GM23248 (cell line): Measurements from ENCODE around the gene PCGF2. TPM values are rescaled to one million over a fixed set of nuclear protein-coding genes. Genes with fewer than 3 reads are reported as not detected.
A peak's percentile ranks its signal among the peaks of the same experiment; 100 is the strongest.

Experiments
- DNase-seq: peaks from one replicate; pipeline ENCODE4 v3.0.0-alpha.2; 2015
- H2AFZ ChIP-seq: fragments of 200-600 bp; sonication (generic); 2 replicates; pipeline ENCODE4 v1.6.1; 2016; ENCODE audit warnings: antibody characterized with exemption
- H3F3A ChIP-seq: fragments of 200-600 bp; sonication (generic); 2 replicates; pipeline ENCODE4 v1.6.1; 2016; ENCODE audit warnings: mild to moderate bottlenecking, antibody characterized with exemption, mixed run types; ENCODE audit not compliant: insufficient read depth
- H3K27ac ChIP-seq: fragments of 200-600 bp; sonication (generic); 2 replicates; pipeline ENCODE4 v1.5.1; 2016; ENCODE audit warnings: mild to moderate bottlenecking
- H3K27me3 ChIP-seq: fragments of 200-600 bp; sonication (generic); replicated peaks from 2 replicates; pipeline ENCODE4 v1.6.1; 2016; ENCODE audit warnings: mild to moderate bottlenecking; ENCODE audit not compliant: insufficient read depth
- H3K36me3 ChIP-seq: fragments of 200-600 bp; sonication (generic); 2 replicates; pipeline ENCODE4 v1.6.1; 2016; ENCODE audit warnings: low read depth, mild to moderate bottlenecking
- H3K4me1 ChIP-seq: fragments of 200-600 bp; sonication (generic); 2 replicates; pipeline ENCODE4 v1.6.1; 2016; ENCODE audit warnings: mild to moderate bottlenecking; ENCODE audit not compliant: insufficient read depth
- H3K4me2 ChIP-seq: fragments of 200-600 bp; sonication (generic); one replicate; pipeline ENCODE4 v1.6.1; 2016; ENCODE audit warnings: mild to moderate bottlenecking; ENCODE audit not compliant: unreplicated experiment
- H3K4me3 ChIP-seq: fragments of 200-600 bp; sonication (generic); 2 replicates; pipeline ENCODE4 v1.5.1; 2016; ENCODE audit warnings: mild to moderate bottlenecking
- H3K79me2 ChIP-seq: fragments of 200-600 bp; sonication (generic); 2 replicates; pipeline ENCODE4 v1.6.1; 2016; ENCODE audit warnings: mild to moderate bottlenecking; ENCODE audit not compliant: insufficient read depth
- H3K9ac ChIP-seq: fragments of 200-600 bp; sonication (generic); 2 replicates; pipeline ENCODE4 v1.6.1; 2016; ENCODE audit warnings: mild to moderate bottlenecking
- H3K9me2 ChIP-seq: fragments of 200-600 bp; sonication (generic); 2 replicates; pipeline ENCODE4 v1.6.1; 2016; ENCODE audit warnings: mixed run types, mild to moderate bottlenecking, moderate library complexity; ENCODE audit not compliant: insufficient read depth
- H3K9me3 ChIP-seq: fragments of 200-600 bp; sonication (generic); one replicate; pipeline ENCODE4 v1.6.1; 2017; ENCODE audit warnings: low read depth
- H4K20me1 ChIP-seq: fragments of 200-600 bp; sonication (generic); 2 replicates; pipeline ENCODE4 v1.6.0; 2016; ENCODE audit not compliant: insufficient read depth
- EZH2 ChIP-seq: fragments of 200-600 bp; sonication (generic); IDR thresholded peaks from 2 replicates; pipeline ENCODE4 v1.6.1; 2018; ENCODE audit warnings: antibody characterized with exemption, mild to moderate bottlenecking; ENCODE audit not compliant: insufficient read depth, poor library complexity, severe bottlenecking
- EZH2phosphoT487 ChIP-seq: fragments of 200-600 bp; sonication (generic); IDR thresholded peaks from 2 replicates; pipeline ENCODE4 v1.6.1; 2018; ENCODE audit warnings: antibody characterized with exemption, moderate library complexity, mild to moderate bottlenecking, low read depth; ENCODE audit not compliant: insufficient read depth
- WGBS, 2 experiments: methylation state at CpG; one replicate each; pipeline ENCODE4 v1.1.6; 2015 to 2017; ENCODE audit warnings: low lambda C conversion rate in 2 of 2, low coverage in 1 of 2; ENCODE audit errors: missing lambda C conversion rate in 2 of 2; 5-methylcytosine and 5-hydroxymethylcytosine counted together
- in situ Hi-C: fragments of 300-500 bp; cut with MboI; formaldehyde crosslinking; loops from 2 replicates; pipeline ENCODE4 v1.15.0; 2020
- microRNA-seq: library from miRNA; unstranded; fragments of <30 nt; microRNA quantifications from one replicate; pipeline ENCODE4, GENCODE V29; 2016; ENCODE audit warnings: borderline number of aligned reads
- polyA plus RNA-seq: library from polyadenylated mRNA; unstranded; fragments of >200 nt; fragmentation: Nextera tagmentation; extraction: Ambion mirVana; gene quantifications from 2 replicates; pipeline ENCODE4 v1.2.1, GENCODE V29; 2016
- small RNA-seq: library from RNA; depleted of rRNA; stranded (forward); fragments of <200 nt; gene quantifications from one replicate; pipeline ENCODE3, GENCODE V24; 2014; ENCODE audit warnings: low read depth, low replicate concordance
- total RNA-seq: library from RNA; depleted of rRNA; stranded (reverse); fragments of >200 nt; shearing (Covaris generic); gene quantifications from 2 replicates; pipeline ENCODE4 v1.2.3, GENCODE V29; 2014; rRNA removed

The PCGF2 gene
- total and polyA plus RNA-seq, 2 experiments from 2014 or later: 3.8 to 4.6 TPM

GRCh38 chr17:38691154-38691553 lies 57.0 kb downstream of the PCGF2 start:
- H3K36me3 ChIP-seq: no peaks in the 10 kb centered on the region
- WGBS, 2 experiments: 78 to 91% methylated on average over 2 to 4 of the region's 4 CpGs
- H3K79me2 ChIP-seq: no peaks in the 10 kb centered on the region
- no peak overlapping the region for H3K27ac ChIP-seq
- no peaks in the 10 kb centered on the region for H3K9me3 ChIP-seq
- TF ChIP-seq EZH2phosphoT487 (no peak), EZH2 (no peak)
- 0 out of 2 replicates have a peak, but pooled peaks cover 5% of the 10 kb centered on the region for H3F3A ChIP-seq
- peaks cover 20% of the 10 kb centered on the region for H3K4me1 ChIP-seq
- H2AFZ ChIP-seq: no peak overlapping the region
- H3K27me3 ChIP-seq: no peaks in the 10 kb centered on the region
- no peak overlapping the region for H3K9ac ChIP-seq
- no peaks in the 10 kb centered on the region for H3K9me2 ChIP-seq
- no peaks in the 10 kb centered on the region for H4K20me1 ChIP-seq
- H3K4me2 ChIP-seq: no peak overlapping the region
- no peak overlapping the region for H3K4me3 ChIP-seq
- in situ Hi-C loops: no loop called here
- DNase-seq: no peak

DNA sequence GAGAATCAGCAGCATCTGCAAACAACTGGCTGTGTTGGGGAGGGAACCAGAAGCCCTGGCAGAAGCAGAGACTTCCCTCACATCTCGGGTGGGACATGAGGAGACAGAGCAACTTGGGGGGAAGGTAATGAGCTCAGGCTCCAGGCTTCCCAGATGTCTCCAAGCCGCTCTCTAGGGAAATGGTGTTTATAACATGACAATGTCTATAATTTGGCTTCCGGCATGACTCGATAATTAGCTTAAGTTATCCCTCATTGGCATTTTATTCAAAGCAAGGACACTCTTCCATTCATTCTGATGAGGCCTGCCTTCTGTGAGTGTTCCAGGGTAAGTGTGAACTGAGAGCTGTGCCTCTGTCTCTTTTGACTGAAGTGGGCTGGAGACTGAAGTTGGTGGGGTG lies 57.8 kb downstream of the PCGF2 start:
- Histone ChIP-seq H3K4me3 (no peak overlapping the region), H3K27ac (no peak overlapping the region), H3K79me2 (no peaks in the 10 kb centered on the region), H3K4me2 (no peak overlapping the region), H3K9ac (no peak overlapping the region), H3K4me1 (peaks cover 20% of the 10 kb centered on the region), H3K9me3 (no peaks in the 10 kb centered on the region), H3K27me3 (no peaks in the 10 kb centered on the region), H3K36me3 (no peaks in the 10 kb centered on the region), H3F3A (0 out of 2 replicates have a peak, but pooled peaks cover 5% of the 10 kb centered on the region), H4K20me1 (no peaks in the 10 kb centered on the region), H3K9me2 (no peaks in the 10 kb centered on the region), H2AFZ (no peak overlapping the region)
- TF ChIP-seq EZH2: no peak
- TF ChIP-seq EZH2phosphoT487: no peak
- no peak for DNase-seq
- in situ Hi-C loops: no loop called here
- WGBS, 2 experiments: 68 to 70% methylated on average over 4 of the region's 4 CpGs

DNA sequence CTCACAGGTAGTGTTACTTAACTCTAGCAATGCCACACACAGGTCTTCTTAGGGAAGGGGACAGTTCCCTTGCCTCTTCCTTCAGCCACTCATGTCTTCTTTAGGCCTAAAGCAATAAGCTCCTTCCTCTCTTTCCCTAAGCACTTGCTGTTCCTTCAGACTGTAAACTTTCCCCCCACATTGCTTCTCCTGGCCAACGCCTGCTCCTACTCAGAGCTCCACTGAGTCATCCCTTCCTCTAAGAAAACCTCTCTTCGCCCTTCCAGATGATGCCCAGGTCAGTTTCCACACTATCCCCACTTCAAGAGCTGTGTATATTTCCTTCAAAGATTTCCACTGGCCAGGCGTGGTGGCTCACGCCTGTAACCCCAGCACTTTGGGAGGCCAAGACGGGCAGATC lies 60.9 kb downstream of the PCGF2 start:
- Histone ChIP-seq H2AFZ (no peak overlapping the region), H3K27me3 (no peaks in the 10 kb centered on the region), H3K4me3 (no peak overlapping the region), H3K9me2 (no peaks in the 10 kb centered on the region), H3K27ac (no peak overlapping the region), H3K4me1 (peaks cover 11% of the 10 kb centered on the region), H3K36me3 (no peaks in the 10 kb centered on the region), H3K9ac (no peak overlapping the region), H3K4me2 (no peak overlapping the region), H4K20me1 (no peaks in the 10 kb centered on the region), H3K79me2 (no peaks in the 10 kb centered on the region), H3F3A (0 out of 2 replicates have a peak, but pooled peaks cover 5% of the 10 kb centered on the region), H3K9me3 (no peaks in the 10 kb centered on the region)
- peak; percentile 87 for DNase-seq
- 62% methylated on average over 5 of the region's 5 CpGs for WGBS, 2 experiments
- TF ChIP-seq EZH2phosphoT487 (no peak), EZH2 (no peak)
- in situ Hi-C loops: no loop called here

- Histone ChIP-seq H3K36me3 (no peaks in the 10 kb centered on the region), H3K9me3 (no peaks in the 10 kb centered on the region), H3K9ac (no peak overlapping the region), H3K27ac (no peak overlapping the region), H3K79me2 (no peaks in the 10 kb centered on the region), H3K4me3 (no peak overlapping the region), H4K20me1 (no peaks in the 10 kb centered on the region), H3K9me2 (no peaks in the 10 kb centered on the region), H3K27me3 (no peaks in the 10 kb centered on the region), H2AFZ (no peak overlapping the region), H3F3A (0 out of 2 replicates have a peak, but pooled peaks cover 5% of the 10 kb centered on the region), H3K4me1 (peaks cover 11% of the 10 kb centered on the region), H3K4me2 (no peak overlapping the region)
- DNase-seq: no peak
- 90 to 92% methylated on average over 12 of the region's 12 CpGs for WGBS, 2 experiments
- in situ Hi-C loops: no loop called here
- TF ChIP-seq EZH2phosphoT487 (no peak), EZH2 (no peak)
These were observed 62.6 kb downstream of the PCGF2 start for GRCh38 chr17:38685491-38685890.

Small RNA genes within 50 kb of the gene (microRNA-seq; reads per million reads assigned to microRNA genes)
- gene MIR4726: not detected
- not detected for gene MIR4734

Small RNA genes within 50 kb of the gene (small RNA-seq; reads per million reads assigned to genes)
- gene MIR4726: not detected
- gene MIR4734: not detected
- gene RNA5SP440: not detected
- not detected for gene RNU6-866P

Other genes with a start within 250 kb of the PCGF2 start
- not detected in 2 replicates for gene SRCIN1, start 142.4 kb downstream of the PCGF2 start, total RNA-seq
- not detected in 2 replicates for gene SRCIN1, start 142.4 kb downstream of the PCGF2 start, polyA plus RNA-seq
- 2.9 and 4.3 TPM in 2 replicates for gene EPOP, start 73.4 kb downstream of the PCGF2 start, total RNA-seq
- 1.0 and 1.2 TPM in 2 replicates for gene EPOP, start 73.4 kb downstream of the PCGF2 start, polyA plus RNA-seq
- 13.5 and 18.9 TPM in 2 replicates for gene MLLT6, start 43.1 kb downstream of the PCGF2 start, total RNA-seq
- 2.4 and 3.1 TPM in 2 replicates for gene MLLT6, start 43.1 kb downstream of the PCGF2 start, polyA plus RNA-seq
- gene CISD3, start 18.0 kb downstream of the PCGF2 start, total RNA-seq: 6.1 and 7.2 TPM in 2 replicates
- gene CISD3, start 18.0 kb downstream of the PCGF2 start, polyA plus RNA-seq: 44.6 and 49.9 TPM in 2 replicates
- gene PSMB3, start 4.4 kb upstream of the PCGF2 start, total RNA-seq: 149 and 227 TPM in 2 replicates
- 308 and 310 TPM in 2 replicates for gene PSMB3, start 4.4 kb upstream of the PCGF2 start, polyA plus RNA-seq
- gene PIP4K2B, start 51.2 kb upstream of the PCGF2 start, total RNA-seq: 43.6 and 65.8 TPM in 2 replicates
- 12.8 and 13.4 TPM in 2 replicates for gene PIP4K2B, start 51.2 kb upstream of the PCGF2 start, polyA plus RNA-seq
- 9.7 and 18.7 TPM in 2 replicates for gene CWC25, start 77.0 kb upstream of the PCGF2 start, total RNA-seq
- 13.3 and 14.2 TPM in 2 replicates for gene CWC25, start 77.0 kb upstream of the PCGF2 start, polyA plus RNA-seq
- gene RPL23, start 105.4 kb upstream of the PCGF2 start, total RNA-seq: 516 and 553 TPM in 2 replicates
- 1,114 and 1,221 TPM in 2 replicates for gene RPL23, start 105.4 kb upstream of the PCGF2 start, polyA plus RNA-seq
- 207 and 250 TPM in 2 replicates for gene LASP1, start 121.7 kb upstream of the PCGF2 start, total RNA-seq
- gene LASP1, start 121.7 kb upstream of the PCGF2 start, polyA plus RNA-seq: 198 and 203 TPM in 2 replicates
- gene FBXO47, start 219.1 kb upstream of the PCGF2 start, total RNA-seq: under 0.01 TPM in 1 of 2 replicates, not detected in the other
- gene FBXO47, start 219.1 kb upstream of the PCGF2 start, polyA plus RNA-seq: not detected in 2 replicates